22Rv1 (cell line): ENCODE results near the gene GAPDHS.

Experiments
- H3K27ac ChIP-seq: fragments of 450-650 bp; 2 replicates; pipeline ENCODE4 v1.5.1; 2017
- ZFX ChIP-seq: fragments of 450-650 bp; IDR thresholded peaks from 2 replicates; pipeline ENCODE4 v1.6.1; 2017; ENCODE audit warnings: antibody characterized with exemption, borderline replicate concordance
- TF ChIP-seq, protein P1 (sequence below): fragments of 450-650 bp; IDR thresholded peaks from 2 replicates; pipeline ENCODE4 v1.5.1; 2017; ENCODE audit warnings: mild to moderate bottlenecking

Gene GAPDHS

DNA sequence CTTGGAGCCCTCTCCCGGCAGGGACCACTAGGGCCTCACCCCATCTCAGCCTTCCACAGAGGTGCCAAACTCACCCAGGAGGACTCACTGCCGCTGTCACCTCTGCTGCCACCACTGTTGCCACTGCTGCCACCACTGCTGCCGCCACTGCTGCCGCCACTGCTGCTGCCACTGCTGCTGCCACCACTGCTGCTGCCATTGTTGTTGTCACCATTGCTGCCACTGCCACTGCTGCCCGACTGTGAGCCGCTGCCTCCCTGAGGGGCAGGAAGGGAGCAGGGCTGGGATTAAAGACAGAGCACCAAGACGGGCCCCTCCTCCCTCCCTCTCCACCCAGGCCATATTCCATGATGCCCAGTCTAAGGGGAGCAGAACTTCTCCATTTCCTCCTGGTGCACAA lies 21.9 kb upstream of the GAPDHS start:
- no peak overlapping the region for H3K27ac ChIP-seq
- TF ChIP-seq ZFX: no peak
- TF ChIP-seq, protein P1, sequence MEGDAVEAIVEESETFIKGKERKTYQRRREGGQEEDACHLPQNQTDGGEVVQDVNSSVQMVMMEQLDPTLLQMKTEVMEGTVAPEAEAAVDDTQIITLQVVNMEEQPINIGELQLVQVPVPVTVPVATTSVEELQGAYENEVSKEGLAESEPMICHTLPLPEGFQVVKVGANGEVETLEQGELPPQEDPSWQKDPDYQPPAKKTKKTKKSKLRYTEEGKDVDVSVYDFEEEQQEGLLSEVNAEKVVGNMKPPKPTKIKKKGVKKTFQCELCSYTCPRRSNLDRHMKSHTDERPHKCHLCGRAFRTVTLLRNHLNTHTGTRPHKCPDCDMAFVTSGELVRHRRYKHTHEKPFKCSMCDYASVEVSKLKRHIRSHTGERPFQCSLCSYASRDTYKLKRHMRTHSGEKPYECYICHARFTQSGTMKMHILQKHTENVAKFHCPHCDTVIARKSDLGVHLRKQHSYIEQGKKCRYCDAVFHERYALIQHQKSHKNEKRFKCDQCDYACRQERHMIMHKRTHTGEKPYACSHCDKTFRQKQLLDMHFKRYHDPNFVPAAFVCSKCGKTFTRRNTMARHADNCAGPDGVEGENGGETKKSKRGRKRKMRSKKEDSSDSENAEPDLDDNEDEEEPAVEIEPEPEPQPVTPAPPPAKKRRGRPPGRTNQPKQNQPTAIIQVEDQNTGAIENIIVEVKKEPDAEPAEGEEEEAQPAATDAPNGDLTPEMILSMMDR: no peak

DNA sequence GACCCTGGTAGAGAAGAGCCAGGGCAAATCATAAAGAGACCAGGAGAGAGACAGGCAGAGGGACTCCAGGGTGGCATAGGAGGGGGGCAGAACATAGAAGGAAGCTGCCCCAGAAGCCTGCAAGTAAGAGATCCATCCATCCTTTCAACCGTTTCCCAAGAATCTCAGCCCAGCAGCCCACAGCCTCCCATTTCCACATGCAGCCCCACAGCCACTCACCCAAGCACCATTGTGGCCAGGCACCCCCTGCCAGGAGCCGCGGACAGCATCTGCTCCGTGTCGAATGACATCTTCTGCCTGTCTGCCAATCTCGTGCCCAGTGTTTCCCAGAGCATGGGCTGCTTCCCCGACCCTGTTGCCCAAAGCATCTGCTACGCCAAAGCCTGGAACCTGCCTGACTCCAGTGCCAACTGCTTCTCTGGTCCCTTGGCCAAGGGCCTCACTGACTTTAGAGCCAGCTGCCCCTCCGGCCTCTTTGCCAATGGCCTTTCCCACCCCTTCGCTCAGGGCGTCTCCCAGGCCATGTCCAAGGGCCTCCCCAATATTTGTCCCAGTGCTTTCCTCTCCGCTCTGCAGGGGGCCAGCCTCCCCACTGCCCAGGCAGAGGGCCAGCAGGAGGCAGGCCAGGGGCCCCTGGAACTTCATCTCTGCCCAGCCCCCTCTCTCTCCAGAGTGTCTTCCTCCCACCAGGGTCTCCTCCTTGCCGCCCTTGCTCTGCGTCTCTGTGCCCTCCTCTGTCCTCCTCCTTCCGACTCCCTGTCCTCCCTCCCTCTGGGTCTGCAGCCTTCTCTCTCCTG lies 20.2 kb upstream of the GAPDHS start:
- TF ChIP-seq, protein P1: no peak
- no peak for TF ChIP-seq ZFX
- H3K27ac ChIP-seq: no peak overlapping the region

DNA sequence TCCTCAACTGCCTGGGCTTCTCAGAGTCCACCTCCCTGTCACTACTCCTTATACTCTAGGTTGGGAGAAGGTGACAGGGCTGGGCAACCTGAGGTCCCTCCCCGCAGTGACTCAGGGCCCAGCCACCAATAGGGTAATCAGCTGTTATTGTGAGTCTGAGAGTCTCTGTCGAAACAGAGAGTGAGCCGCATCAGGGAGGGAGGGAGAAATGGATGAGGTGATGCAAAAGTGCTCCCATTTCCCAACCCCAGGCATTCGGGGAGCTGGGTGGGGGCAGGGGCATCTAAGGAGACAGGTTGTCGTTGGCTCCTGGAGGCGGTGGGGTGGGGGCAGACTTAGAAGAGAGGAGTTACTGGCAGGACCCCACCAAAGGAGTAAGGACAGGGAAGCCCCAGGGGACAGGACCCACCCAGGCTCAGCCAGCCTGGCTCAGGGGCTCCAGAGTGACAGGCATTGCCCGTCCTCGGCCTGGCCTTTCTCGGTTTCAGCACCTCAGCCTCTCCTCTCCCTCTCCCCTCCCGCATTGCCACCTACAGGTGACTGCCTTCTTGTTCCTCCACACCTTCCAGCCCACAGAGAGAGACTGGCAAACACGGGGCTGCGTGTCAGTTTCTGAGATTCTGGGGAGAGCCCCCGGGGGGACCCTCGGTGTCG lies 19.5 kb upstream of the GAPDHS start, which contains the start of gene DMKN:
Gene DMKN, minus strand, starts transcription at position 22 of the 654 bp plus-strand sequence. CDS start 174 bp downstream, outside the sequence.
- TF ChIP-seq, protein P1: peak; percentile 15; the same call in 1 of the 2 replicates
- no peak for TF ChIP-seq ZFX
- no peak within 1 kb of the TSS for H3K27ac ChIP-seq

DNA sequence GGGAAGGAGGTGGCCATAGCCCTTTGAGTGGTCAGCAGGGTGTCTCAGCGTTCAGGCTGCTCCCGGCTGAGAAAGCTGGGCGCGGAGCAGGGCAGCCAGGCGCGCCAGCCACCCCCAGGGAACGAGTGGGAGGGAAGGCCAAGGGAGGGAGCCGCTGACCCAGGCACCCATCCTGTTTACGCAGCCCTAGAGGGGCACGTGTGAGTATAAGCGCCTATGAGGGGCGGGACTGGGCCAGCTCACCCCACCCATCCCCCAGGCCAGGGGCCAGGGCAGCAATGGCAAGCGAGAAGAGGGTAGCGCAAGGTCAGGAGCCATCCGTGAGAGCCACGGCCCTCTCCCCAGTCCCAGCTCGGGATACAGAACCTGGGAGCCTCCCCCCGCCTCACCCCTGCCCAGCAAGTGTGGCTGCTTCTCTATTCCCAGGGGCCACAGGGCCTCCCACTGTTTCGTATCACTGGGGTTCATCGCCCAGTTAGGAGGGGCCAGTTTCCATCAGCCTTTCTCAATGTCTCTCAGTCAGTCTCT lies 18.9 kb upstream of the GAPDHS start:
- no peak overlapping the region for H3K27ac ChIP-seq
- TF ChIP-seq ZFX: no peak
- TF ChIP-seq, protein P1: no peak

DNA sequence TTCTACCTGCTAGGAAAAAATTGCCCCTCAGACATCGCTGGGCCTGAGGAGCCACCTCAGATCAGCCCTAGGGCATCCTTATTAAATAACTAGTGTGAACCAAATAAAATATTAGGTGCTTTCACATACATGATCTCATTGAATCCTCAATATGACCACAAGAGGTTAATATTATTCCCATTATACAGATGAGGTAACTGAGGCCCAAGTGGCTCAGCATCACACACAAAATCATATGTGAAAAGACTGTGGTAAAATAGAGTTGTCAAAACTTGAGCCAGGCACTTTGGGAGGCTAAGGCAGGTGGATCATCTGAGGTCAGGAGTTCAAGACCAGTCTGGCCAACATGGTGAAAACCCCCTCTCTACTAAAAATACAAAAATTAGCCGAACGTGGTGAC lies 16.9 kb upstream of the GAPDHS start:
- no peak overlapping the region for H3K27ac ChIP-seq
- TF ChIP-seq, protein P1: no peak
- TF ChIP-seq ZFX: no peak

DNA sequence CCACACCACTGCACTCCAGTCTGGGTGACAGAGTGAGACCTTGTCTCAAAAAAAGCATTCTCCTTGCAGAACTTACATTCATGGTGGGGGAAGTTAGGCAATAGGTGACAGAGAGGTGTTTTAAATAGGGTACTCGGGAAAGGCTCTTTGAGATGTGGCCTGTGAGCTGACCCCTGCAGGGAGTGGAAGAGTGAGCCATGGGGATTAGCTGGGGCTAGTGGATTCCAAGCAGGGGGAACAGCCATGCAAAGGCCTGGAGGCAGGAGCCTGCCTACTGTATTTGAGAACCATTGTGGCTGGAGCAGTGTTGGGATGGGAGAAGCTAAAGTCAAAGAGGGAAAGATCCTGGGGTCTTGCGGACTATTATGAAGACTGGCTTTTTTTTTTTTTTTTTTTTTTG lies 15.9 kb upstream of the GAPDHS start:
- H3K27ac ChIP-seq: no peak overlapping the region
- TF ChIP-seq, protein P1: no peak
- TF ChIP-seq ZFX: no peak

DNA sequence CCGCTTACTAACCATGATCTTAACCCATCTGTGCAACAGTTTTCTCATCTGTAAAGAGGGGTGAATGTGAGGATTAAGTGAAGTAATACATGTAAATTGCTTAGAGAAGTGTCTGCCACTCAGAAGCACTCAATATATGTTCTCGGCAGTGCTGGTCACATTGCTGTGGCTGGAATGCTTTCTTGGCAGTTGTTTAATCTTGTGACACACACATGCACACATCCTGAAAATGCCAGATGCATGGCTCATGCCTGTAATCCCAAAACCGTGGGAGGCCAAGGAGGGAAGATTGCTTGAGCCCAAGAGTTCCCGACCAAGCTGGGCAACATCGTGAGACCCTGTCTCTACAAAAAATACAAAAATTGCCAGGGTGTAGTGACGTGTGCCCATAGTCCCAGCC lies 14.9 kb upstream of the GAPDHS start:
- no peak overlapping the region for H3K27ac ChIP-seq
- TF ChIP-seq, protein P1: no peak
- TF ChIP-seq ZFX: no peak
